ENCODE results near the gene CERS5. TPM values are rescaled to one million over a fixed set of nuclear protein-coding genes. Genes with fewer than 3 reads are reported as not detected.

Gene CERS5
- total and polyA plus RNA-seq, 10 of the 15 experiments (the other 5 are each of a cell fraction or from before 2014, with no cell fraction given) = 6.8 to 50.1 (median 31.8) TPM

- Histone ChIP-seq H3K4me3 (no peak overlapping the region), H3K4me2 (ENCODE audit: control insufficient read depth, insufficient read depth) (peak overlapping the region; percentile 34), H3K9ac (ENCODE audit: control insufficient read depth, insufficient read depth, low read length) (no peak overlapping the region), H3K36me3 (ENCODE audit: control insufficient read depth in 2 of 2, insufficient read depth in 2 of 2, low read length in 1 of 2) (no peaks in the 10 kb centered on the region; a peak in 1 of 4 replicates), H3K27me3 (replicated peaks in 1 of 2; ENCODE audit: control insufficient read depth in 2 of 2, insufficient read depth in 2 of 2, low read length in 1 of 2) (no peaks in the 10 kb centered on the region), H3K9me3 (replicated peaks; ENCODE audit: control insufficient read depth, insufficient read depth, low read length) (no peaks in the 10 kb centered on the region), H2AFZ (ENCODE audit: control insufficient read depth, low read depth, low read length) (no peak overlapping the region), H3K27ac (ENCODE audit: control insufficient read depth, insufficient read depth) (no peak overlapping the region; the same call in 1 of the 2 replicates), H4K20me1 (ENCODE audit: control insufficient read depth, insufficient read depth) (no peaks in the 10 kb centered on the region), H3K79me2 (ENCODE audit: control insufficient read depth, insufficient read depth, low read length) (peaks cover 63% of the 10 kb centered on the region), H3K4me1 (ENCODE audit: control insufficient read depth, insufficient read depth, low read length) (peaks cover 13% of the 10 kb centered on the region)
- peak; percentile 6; the same call in 1 of the 3 replicates for ATAC-seq
- ChIA-PET RAD21 (ENCODE audit: unreplicated experiment) (interaction anchor here (0.6 to 6.0 kb wide), 16 partner anchors 8 to 191 kb away, joined by 3 to 63 read pairs (median 6); partner anchors contain the start of genes COX14 and LIMA1), SMC1A (ENCODE audit: uncharacterized antibody, unreplicated experiment) (interaction anchor here (0.6 to 7.2 kb wide), 16 partner anchors 11 to 293 kb away, joined by 3 to 94 read pairs (median 5); partner anchors contain the start of genes COX14, DIP2B and LIMA1), POLR2A (interaction anchor here (0.5 to 6.6 kb wide), 13 partner anchors 10 to 1144 kb away, joined by 3 to 54 read pairs (median 5); partner anchors contain the start of genes COX14 and LIMA1), CTCF (interaction anchor here (0.6 to 6.0 kb wide), 19 partner anchors 10 to 296 kb away, joined by 3 to 68 read pairs (median 5); partner anchors contain the start of genes COX14 and LIMA1)
- 82% methylated on average over 6 of the region's 6 CpGs for WGBS (ENCODE audit: insufficient coverage, insufficient replicate concordance, low lambda C conversion rate, missing lambda C conversion rate)
- in situ Hi-C loops (cut with MboI) = no loop called here
- no TSS peak for BruUV-seq (replicated peaks)
- FAIRE-seq = no peak
- DNase-seq (ENCODE audit: low read depth, low spot score) = no peak
- intact Hi-C loops (cut with micrococcal nuclease; ENCODE audit: unreplicated experiment) = no loop called here
- TF ChIP-seq SIN3A (IDR thresholded peaks at IDR 0.05; ENCODE audit: low read depth, low read length) = no peak
- TF ChIP-seq RAD51 (IDR thresholded peaks at IDR 0.05) = peak; percentile 26; the same call in 1 of the 2 replicates
- peak in 1 of 3 experiments; percentile 39; a peak in 2 of 6 replicates for TF ChIP-seq CTCF (IDR thresholded peaks at IDR 0.05 in 2 of 3, conservative IDR thresholded peaks at IDR 0.05 in 1 of 3; ENCODE audit: control insufficient read depth in 2 of 3, extremely low read depth in 1 of 3, insufficient read depth in 1 of 3, low read depth in 3 of 3, low read length in 3 of 3)
- TF ChIP-seq CBFB (IDR thresholded peaks at IDR 0.05; ENCODE audit: low read depth) = no peak
- TF ChIP-seq PRDM15 (CRISPR knock-in tag; IDR thresholded peaks at IDR 0.05) = no peak
- no peak for TF ChIP-seq ELK1 (IDR thresholded peaks at IDR 0.05; ENCODE audit: low read depth, low read length)
- TF ChIP-seq SMC3 (IDR thresholded peaks at IDR 0.05; ENCODE audit: borderline replicate concordance, low read length) = peak; percentile 22; the same call in 1 of the 2 replicates
- no peak for TF ChIP-seq BCL11A (IDR thresholded peaks at IDR 0.05; ENCODE audit: low read depth, low read length)
- no peak for TF ChIP-seq TARDBP (IDR thresholded peaks at IDR 0.05; ENCODE audit: borderline replicate concordance)
- TF ChIP-seq RAD21 (IDR thresholded peaks at IDR 0.05; ENCODE audit: insufficient read depth, low read depth, low read length) = peak; percentile 27; the same call in 1 of the 2 replicates
- no peak for TF ChIP-seq YBX1 (IDR thresholded peaks at IDR 0.05)
- TF ChIP-seq ZNF384 (IDR thresholded peaks at IDR 0.05; ENCODE audit: borderline replicate concordance, low read depth, low read length) = 0 out of 2 replicates have a peak, but pooled peaks have one; percentile 2
- no peak for TF ChIP-seq SREBF2 (IDR thresholded peaks at IDR 0.05; ENCODE audit: low read length)
Measured at GRCh38 chr12:50211392-50212070, 44.4 kb upstream of the CERS5 start.
